Ovary (tissue), 9 donors: ENCODE measurements around the gene PRDM10. TPM values are rescaled to one million over a fixed set of nuclear protein-coding genes. Genes with fewer than 3 reads are reported as not detected.

ENCODE experiments used
- DNase-seq, 5 donors: peaks; one replicate each; pipeline ENCODE4 v3.0.0-alpha.2; 2019 to 2020
- H3K27ac ChIP-seq, 2 donors: fragments of 200-600 bp; one replicate each; pipeline versions ENCODE4 v1.5.1 to v1.8.0; 2019 to 2022
- H3K27me3 ChIP-seq: fragments of 200-600 bp; one replicate; pipeline ENCODE4 v1.8.0; 2022
- H3K36me3 ChIP-seq: fragments of 200-600 bp; sonication (generic); one replicate; pipeline ENCODE4 v1.5.1; 2019
- H3K4me1 ChIP-seq: one replicate; pipeline ENCODE4 v1.8.1; 2013; ENCODE audit warnings: mild to moderate bottlenecking, moderate library complexity; ENCODE audit not compliant: insufficient read depth
- H3K4me3 ChIP-seq: fragments of 200-600 bp; sonication (generic); one replicate; pipeline ENCODE4 v1.5.1; 2017
- H3K9me3 ChIP-seq, 2 donors: fragments of 200-600 bp in 1 of 2; sonication (generic) in 1 of 2; one replicate each; pipeline versions ENCODE4 v1.5.1 to v1.8.1; 2013 to 2019; ENCODE audit warnings: mild to moderate bottlenecking in 1 of 2, moderate library complexity in 1 of 2
- EP300 ChIP-seq: sonication (generic); formaldehyde crosslinking; IDR thresholded peaks from one replicate; pipeline ENCODE4 v1.6.1; 2017; ENCODE audit warnings: antibody characterized with exemption
- POLR2A ChIP-seq: fragments of 450-650 bp; IDR thresholded peaks from one replicate; pipeline ENCODE4 v1.6.1; 2017; ENCODE audit warnings: antibody characterized with exemption, mild to moderate bottlenecking, moderate library complexity
- WGBS, 3 donors: extraction: QIAGEN DNeasy Blood & Tissue Kit in 1 of 3; methylation state at CpG; one replicate each; pipeline versions ENCODE4 v1.1.5 to v1.1.7; 2013 to 2017; 5-methylcytosine and 5-hydroxymethylcytosine counted together
- intact Hi-C, 4 donors: fragments of 100-400 bp; cut with DNase I; formaldehyde crosslinking; loops; one replicate each; pipeline versions ENCODE4 v1.11.0 to v1.15.1; 2022 to 2023
- polyA plus RNA-seq, 2 donors: library from polyadenylated mRNA; stranded (reverse); fragments of 200-250 nt in 1 of 2; fragments of 350-450 nt in 1 of 2; fragmentation: Illumina TruSeq in 1 of 2; extraction: RNeasy Lipid Tissue Mini Kit (QIAGEN cat#74804) in 1 of 2; gene quantifications; one replicate each; pipeline ENCODE4 v1.2.3, GENCODE V29; 2013 to 2014
- total RNA-seq, 7 donors: library from RNA; depleted of rRNA in 2 of 7; stranded (reverse); fragments of >200 nt in 2 of 7; fragmentation: NEBNext Ultra II Directional in 3 of 7; extraction: Animal tissue kit (Norgen Biotek cat#: 25700) in 3 of 7; gene quantifications; one replicate each; pipeline versions ENCODE4 v1.1.0 to v1.2.4, GENCODE V29; 2016 to 2023
- TF ChIP-seq, protein P1 (sequence below), 3 donors: fragments of 450-650 bp in 2 of 3; fragments of 200-600 bp in 1 of 3; IDR thresholded peaks; one replicate each; pipeline versions ENCODE4 v1.5.1 to v1.8.0; 2016 to 2022; ENCODE audit warnings: antibody characterized with exemption in 3 of 3, mild to moderate bottlenecking in 1 of 3
- donor health status: DM: no; HTN: no; CAD: no; lungs with moderate emphysema.
- donor health status: DM: no; HTN: no; CAD: no.
- donor health status: Bipolar disorder and iron deficiency.
- donor health status: DM: yes; HTN: yes; CAD: no.
- donor health status: DM: no; HTN: no; CAD: no.
- donor health status: DM: yes; HTN: yes; CAD: no.

The PRDM10 gene
- total and polyA plus RNA-seq, 9 donors, result 2.5 to 9.4 (median 7.2) TPM

DNA sequence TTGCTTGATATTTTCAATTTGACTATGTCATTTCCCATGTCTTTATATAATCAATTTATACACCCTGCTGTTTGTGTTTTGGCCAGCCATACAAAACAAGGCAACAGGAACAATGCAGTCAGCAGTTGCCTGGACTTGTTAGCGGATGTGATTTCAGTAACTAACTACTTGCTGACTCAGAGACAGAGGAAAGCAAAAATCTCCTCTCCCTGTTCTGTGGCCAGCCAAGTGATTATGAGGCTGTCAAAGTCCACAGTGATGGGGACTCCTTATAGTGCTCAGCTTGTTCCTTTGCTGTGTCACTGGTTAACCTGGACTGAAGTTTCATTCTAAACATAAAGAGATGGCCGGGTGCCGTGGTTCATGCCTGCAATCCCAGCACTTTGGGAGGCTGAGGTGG is 34.4 kb upstream of the PRDM10 start:
- Histone ChIP-seq H3K9me3 (no peaks in the 10 kb centered on the region), H3K36me3 (no peaks in the 10 kb centered on the region), H3K4me3 (no peak overlapping the region), H3K27me3 (no peaks in the 10 kb centered on the region), H3K27ac (no peak overlapping the region), H3K4me1 (no peaks in the 10 kb centered on the region)
- intact Hi-C loops, result no loop called here
- DNase-seq, result no peak
- WGBS, 3 donors, result 75 to 87% (median 80%) methylated on average over 3 of the region's 3 CpGs
- TF ChIP-seq, protein P1, sequence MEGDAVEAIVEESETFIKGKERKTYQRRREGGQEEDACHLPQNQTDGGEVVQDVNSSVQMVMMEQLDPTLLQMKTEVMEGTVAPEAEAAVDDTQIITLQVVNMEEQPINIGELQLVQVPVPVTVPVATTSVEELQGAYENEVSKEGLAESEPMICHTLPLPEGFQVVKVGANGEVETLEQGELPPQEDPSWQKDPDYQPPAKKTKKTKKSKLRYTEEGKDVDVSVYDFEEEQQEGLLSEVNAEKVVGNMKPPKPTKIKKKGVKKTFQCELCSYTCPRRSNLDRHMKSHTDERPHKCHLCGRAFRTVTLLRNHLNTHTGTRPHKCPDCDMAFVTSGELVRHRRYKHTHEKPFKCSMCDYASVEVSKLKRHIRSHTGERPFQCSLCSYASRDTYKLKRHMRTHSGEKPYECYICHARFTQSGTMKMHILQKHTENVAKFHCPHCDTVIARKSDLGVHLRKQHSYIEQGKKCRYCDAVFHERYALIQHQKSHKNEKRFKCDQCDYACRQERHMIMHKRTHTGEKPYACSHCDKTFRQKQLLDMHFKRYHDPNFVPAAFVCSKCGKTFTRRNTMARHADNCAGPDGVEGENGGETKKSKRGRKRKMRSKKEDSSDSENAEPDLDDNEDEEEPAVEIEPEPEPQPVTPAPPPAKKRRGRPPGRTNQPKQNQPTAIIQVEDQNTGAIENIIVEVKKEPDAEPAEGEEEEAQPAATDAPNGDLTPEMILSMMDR (IDR thresholded peaks at IDR 0.05), result no peak
- TF ChIP-seq POLR2A, result no peak
- no peak for TF ChIP-seq EP300

DNA sequence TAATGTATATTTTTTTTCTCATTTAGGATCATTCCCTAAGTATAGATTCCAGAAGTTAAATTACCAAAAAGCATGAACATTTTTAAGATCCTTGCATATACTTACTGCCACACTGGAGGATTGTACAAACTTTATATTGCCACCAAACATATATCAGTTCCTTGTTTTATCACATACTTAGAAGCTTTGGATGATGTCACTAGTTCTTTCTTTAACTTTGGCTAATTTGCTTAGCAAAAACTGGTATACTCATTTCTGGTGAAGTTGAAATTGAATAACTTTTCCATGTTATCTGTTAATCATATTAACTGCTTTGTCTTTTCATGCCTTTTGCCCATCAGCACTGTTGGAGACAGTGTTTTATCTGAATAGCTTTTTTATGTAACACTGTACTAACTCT is 31.6 kb upstream of the PRDM10 start:
- intact Hi-C loops, result no loop called here
- Histone ChIP-seq H3K27ac (no peak overlapping the region), H3K4me1 (no peaks in the 10 kb centered on the region), H3K27me3 (no peaks in the 10 kb centered on the region), H3K4me3 (no peak overlapping the region), H3K36me3 (no peaks in the 10 kb centered on the region), H3K9me3 (no peaks in the 10 kb centered on the region)
- DNase-seq, result no peak
- no peak for TF ChIP-seq POLR2A
- no peak for TF ChIP-seq EP300
- TF ChIP-seq, protein P1 (IDR thresholded peaks at IDR 0.05), result no peak

DNA sequence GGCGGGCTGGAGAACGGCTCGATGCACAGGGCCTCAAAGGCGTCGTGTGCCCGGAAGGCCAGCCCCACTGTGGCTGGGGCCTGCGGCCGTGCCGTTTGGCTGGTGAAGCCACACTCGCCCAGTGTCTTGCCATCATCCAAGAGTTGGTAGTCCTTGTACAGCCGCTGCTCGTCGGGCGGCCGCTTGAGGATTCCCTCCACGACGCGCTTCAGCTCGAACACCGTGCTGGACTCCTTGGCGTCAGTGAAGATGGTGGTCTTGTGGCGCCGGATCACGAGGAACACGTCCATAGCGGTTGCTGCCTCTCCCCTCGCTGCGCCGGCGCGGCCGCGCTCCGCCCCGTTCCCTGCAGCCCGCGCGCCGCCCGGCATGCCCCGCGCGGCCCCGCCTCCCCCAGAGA is 30.3 kb upstream of the PRDM10 start:
- Histone ChIP-seq H3K4me3 (no peak overlapping the region), H3K9me3 (no peaks in the 10 kb centered on the region), H3K27me3 (no peaks in the 10 kb centered on the region), H3K4me1 (no peaks in the 10 kb centered on the region), H3K27ac (no peak overlapping the region), H3K36me3 (no peaks in the 10 kb centered on the region)
- TF ChIP-seq EP300 (no peak), POLR2A (no peak)
- TF ChIP-seq, protein P1 (IDR thresholded peaks at IDR 0.05), result no peak
- WGBS, 3 donors, result 87 to 94% (median 90%) methylated on average over 44 of the region's 44 CpGs
- intact Hi-C loops, result no loop called here
- no peak for DNase-seq

DNA sequence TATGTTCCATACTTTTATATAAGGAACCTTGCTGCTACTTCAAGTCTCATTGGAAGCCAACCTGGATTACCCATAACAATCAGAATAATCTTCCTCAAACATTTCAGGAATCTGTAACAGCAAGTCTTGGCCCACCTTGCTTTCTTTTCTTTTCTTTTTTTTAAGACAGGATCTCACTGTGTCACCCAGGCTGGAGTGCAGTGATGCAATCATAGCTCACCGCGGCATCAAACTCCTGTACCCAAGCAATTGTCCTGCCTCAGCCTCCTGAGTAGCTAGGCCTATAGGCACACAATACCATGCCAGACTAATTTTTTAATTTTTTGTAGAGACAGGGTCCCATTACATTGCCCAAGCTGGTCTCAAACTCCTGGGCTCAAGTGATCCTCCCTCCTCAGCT is 29.3 kb upstream of the PRDM10 start:
- Histone ChIP-seq H3K27ac (no peak overlapping the region), H3K36me3 (no peaks in the 10 kb centered on the region), H3K4me1 (no peaks in the 10 kb centered on the region), H3K4me3 (no peak overlapping the region), H3K9me3 (no peaks in the 10 kb centered on the region), H3K27me3 (no peaks in the 10 kb centered on the region)
- WGBS, 3 donors, result 94 to 96% (median 95%) methylated on average over 2 of the region's 2 CpGs
- TF ChIP-seq EP300, result no peak
- TF ChIP-seq, protein P1 (IDR thresholded peaks at IDR 0.05), result no peak
- TF ChIP-seq POLR2A, result no peak
- intact Hi-C loops, result no loop called here
- DNase-seq, result no peak

- Histone ChIP-seq H3K36me3 (no peaks in the 10 kb centered on the region), H3K27ac (no peak overlapping the region), H3K4me3 (no peak overlapping the region), H3K9me3 (no peaks in the 10 kb centered on the region), H3K27me3 (no peaks in the 10 kb centered on the region), H3K4me1 (no peaks in the 10 kb centered on the region)
- 50 to 88% (median 63%) methylated on average over 1 of the region's 1 CpG for WGBS, 3 donors
- TF ChIP-seq EP300, result no peak
- no peak for TF ChIP-seq POLR2A
- TF ChIP-seq, protein P1 (IDR thresholded peaks at IDR 0.05), result no peak
- intact Hi-C loops, result no loop called here
- DNase-seq, result no peak
These were observed 28.4 kb upstream of the PRDM10 start for GRCh38 chr11:130031056-130031455.
